Activated T-cell treated with anti-CD3 and anti-CD28 coated beads for 48 hours (primary cell): Measurements from ENCODE around the gene GOLGA5.
"Not testable (repeated sequence)": the region's sequence is repeated elsewhere in the genome, so short reads cannot be mapped to it uniquely, and the experiment has no call there.

Source experiments
- DNase-seq: peaks from one replicate; pipeline ENCODE4 v3.0.0-alpha.2; 2020; ENCODE audit warnings: low read depth

GOLGA5 gene

DNA sequence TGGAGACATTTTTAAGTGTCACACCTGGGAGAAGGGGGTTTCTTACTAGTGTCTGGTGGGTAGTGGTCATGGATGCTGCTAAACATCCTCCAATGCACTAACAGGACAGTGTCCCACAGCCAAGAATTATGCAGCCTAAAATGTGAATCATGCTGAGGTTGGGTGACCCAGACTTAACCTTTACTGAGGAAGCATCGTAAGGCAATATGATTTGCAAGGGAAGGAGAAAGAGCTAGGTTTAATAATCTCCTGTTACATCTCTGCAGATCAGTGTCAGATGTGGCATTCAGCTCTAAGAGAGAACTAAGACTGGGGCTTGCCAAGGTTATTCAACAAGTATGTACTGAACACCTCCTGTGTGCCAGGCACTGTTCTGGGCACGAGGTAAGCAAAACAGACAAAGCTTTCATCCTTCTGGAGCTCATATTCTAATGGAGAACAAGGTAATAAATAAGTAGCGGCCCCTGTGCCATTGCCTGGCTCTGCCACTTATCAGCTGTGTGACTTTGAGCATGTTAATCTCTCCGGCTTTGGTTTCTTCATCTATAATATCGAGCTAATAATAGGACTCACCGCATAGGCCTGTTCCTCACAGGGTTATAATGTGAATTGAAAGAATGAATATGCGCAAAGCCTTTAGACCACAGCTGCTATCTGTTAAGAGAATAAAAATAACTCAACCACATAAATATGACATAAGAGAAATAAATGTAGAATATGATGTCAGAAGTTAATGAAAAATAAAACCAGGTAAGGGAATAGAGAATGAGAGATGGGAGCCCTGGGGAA is 13.5 kb upstream of the GOLGA5 start:
- DNase-seq, result no peak

DNA sequence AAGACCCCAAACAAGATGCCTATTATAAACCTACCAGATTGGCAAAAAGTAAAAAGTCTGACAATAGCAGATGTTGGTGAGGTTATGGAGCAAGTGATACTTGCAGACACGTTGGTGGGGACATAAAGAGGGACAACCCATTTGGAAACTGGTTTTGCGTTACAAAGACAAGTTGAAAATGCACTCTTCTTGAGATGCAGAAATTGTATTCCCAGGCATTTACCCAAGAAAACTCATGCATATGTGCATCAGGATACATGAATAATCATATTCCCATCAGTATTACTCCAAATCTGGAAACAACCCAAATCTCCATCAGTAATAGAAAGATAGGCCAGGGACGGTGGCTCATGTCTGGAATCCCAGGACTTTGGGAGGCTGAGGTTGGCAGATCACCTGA is 12.8 kb upstream of the GOLGA5 start:
- no peak for DNase-seq

DNA sequence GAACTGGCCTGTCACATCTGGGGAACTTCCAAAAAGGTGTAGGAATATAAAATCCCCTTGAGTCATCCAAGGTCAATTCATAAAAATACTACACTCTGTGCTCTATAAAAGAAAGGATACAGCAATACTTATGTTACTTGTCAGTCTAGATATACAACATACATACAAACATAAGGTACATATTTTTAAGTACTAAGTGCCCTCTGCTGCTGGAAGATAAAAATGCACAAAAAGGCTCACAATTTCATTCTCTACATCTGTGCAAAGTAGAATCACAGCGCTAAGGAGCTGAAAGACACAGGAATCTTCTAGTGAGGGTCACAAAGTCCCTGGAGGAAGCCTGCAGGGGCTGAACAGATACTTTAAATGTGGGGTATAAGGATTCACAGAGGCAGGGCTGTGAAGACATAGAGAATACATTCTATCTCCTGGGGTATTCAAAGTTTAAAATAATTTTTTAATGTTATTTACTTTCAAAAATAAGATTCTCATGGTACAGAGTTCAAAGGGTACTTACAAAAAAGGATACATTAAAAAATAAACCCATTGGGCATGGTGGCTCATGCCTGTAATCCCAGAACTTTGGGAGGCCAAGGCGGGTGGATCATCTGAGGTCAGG is 10.2 kb upstream of the GOLGA5 start:
- DNase-seq, result no peak

GRCh38 chr14:92785667-92786426 is 8.3 kb upstream of the GOLGA5 start:
- DNase-seq, result no peak

DNA sequence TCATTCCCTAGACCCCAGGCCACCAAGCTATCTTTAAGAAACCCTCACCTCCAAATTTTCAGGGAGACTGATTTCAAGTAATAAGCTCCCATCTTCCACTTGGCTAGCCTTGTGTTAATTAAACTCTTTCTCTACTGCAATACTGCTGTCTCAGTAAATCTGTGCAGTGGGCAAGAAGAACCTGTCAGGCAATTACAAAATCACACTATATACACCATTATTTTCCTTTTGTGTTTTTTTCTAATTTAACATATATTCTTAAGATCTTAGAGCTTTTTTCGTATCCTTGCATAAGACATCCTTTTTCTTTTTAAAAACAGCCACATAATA is 7.7 kb upstream of the GOLGA5 start:
- no peak for DNase-seq

DNA sequence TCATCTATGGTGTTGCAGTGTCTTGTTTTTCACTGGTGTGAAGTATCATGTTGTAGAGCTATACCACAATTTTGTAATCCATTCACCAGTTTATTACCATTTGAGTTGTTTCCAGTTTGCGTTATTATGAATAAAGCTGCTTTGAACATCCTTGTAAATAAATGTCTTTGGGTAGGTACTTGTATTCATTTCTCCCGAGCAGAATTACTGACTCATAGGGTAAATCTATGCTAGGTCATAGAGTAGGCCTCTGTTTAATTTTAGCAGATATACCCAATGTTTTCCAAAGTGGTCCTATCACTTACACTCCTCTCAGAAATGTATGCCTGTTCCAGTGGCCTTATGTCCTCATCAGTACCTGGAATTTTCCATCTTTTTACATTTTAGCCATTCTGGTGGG is 6.6 kb upstream of the GOLGA5 start:
- DNase-seq, result no peak

- no peak for DNase-seq
These were observed 4.5 kb upstream of the GOLGA5 start for GRCh38 chr14:92789457-92790089.

DNA sequence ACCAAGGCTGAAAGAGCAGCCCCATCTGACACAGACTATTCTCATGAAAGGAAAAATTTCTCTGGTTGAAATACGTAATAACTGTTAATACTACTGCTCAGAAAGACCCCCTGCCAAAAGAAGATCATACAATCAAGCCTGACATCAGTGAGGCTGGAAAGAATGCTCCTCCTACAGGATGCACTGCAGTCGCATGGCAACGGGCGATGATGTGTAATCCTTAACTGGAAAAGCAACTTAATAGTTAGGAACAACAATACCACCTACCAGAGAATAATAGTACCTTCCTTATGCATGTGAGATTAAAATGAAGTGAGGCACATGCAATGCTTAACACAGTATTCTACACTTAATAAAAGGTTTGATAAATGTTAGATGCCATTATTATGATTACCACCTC is 1.2 kb upstream of the GOLGA5 start:
- no peak for DNase-seq

- no peak for DNase-seq
These were observed 439 bp downstream of the GOLGA5 start for GRCh38 chr14:92794547-92794941.

DNA sequence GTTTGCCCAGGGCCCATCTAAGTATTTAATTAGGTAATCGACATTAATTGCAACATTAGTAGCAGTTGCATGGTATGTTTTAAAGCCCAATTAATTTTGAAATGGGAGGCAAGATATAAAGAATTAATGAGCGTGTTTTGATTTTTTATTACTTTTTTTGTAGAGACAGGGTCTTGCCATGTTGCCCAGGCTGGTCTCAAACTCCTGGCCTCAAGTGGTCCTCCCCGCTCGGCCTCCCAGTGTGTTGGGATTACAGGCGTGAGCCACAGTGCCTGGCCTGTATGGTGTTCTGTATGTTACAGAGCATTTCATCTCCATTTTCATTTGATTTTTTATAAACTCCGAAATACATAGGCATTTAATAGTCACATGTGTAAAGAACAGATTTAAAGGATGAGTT is 856 bp downstream of the GOLGA5 start:
- DNase-seq, result no peak

DNA sequence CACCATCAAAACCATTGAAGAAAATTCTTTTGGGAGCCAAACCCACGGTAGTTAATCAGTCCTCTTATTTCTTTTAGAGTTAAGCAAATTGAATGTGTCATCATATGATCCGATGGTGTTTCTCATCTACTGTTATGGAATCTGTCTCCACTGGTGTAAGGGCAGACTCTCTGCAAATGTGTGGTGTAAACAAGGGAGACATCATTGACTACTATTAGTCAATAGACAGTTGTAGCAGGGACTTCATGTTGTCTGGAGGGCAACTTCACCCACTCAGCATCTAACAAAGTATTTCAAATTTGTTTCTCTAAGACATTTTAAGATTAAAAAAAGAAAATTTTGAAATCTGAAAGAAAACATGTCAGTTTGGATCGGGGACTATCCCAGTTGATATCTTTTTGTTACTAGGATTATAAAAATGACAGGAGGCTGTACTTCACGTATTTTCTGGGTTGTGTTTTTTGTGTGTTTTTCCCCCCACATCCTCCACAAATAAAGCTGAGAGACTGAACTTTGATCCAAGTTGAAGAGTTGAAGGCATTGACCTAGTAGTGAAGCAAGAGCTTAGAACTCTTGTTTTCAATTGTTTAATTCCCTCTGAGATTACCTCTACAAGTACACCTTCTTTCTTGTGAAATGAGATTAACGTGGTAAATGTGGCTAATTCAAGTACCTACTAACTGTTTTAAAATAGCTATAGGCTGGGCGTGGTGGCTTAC is 4.0 kb downstream of the GOLGA5 start:
- no peak for DNase-seq

GRCh38 chr14:92798811-92799210 is 4.7 kb downstream of the GOLGA5 start:
- DNase-seq, result no peak

GRCh38 chr14:92800012-92800411 is 5.9 kb downstream of the GOLGA5 start:
- DNase-seq, result no peak

DNA sequence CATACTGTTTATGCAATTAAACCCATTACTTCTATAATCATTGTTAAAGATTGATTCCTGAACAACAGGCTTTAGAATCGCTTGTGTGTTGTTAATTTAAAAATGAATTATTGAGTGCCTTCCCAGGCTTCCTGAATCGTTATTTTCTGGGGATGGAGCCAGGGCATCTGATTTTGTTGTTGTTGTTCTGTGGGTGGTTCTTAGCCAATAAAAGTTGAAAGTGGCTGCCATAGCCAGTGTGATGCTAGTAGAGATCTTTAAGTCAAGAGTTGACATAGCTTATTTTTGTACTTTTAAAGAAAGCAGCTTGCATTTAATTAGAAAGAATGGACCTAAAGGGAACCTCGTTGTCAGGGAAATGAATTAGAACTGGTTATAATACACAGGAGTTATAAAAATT is 6.4 kb downstream of the GOLGA5 start:
- no peak for DNase-seq

GRCh38 chr14:92801917-92802316 is 7.8 kb downstream of the GOLGA5 start:
- DNase-seq, result no peak

DNA sequence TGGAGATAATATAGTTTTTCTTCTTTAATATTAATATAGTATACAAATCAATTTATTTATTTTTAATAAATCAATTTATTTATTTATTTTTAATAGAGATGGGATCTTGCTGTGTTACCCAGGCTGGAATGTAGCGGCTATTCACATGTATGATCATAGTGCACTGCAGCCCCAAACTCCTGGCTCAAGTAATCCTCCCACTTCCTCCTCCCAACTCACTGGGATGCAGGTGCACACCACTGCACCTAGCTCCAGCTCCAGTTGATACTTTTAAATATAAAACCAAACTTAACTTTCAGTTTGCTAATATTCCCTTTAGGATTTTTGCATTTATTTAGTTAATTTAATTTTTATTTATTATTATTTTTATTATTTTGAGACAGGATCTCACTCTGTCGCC is 8.6 kb downstream of the GOLGA5 start:
- no peak for DNase-seq

DNA sequence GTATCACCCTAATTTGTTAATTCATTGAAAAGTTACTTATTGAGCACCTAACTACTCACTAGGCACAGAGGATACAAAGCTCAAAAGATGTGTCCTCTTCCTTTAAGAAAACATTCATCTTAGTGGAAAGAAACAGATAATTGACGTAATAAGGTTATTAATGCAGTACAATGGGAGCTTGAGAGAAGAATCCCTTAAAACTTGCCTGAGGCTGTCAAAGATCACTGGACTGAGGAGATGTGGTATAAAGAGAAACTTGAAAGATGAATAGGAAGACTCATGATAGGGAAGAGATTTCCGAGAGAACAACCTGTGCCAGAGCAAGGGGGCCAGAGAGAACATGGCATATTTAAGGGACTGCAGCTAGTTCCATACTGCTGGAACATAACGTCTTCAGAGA is 19.1 kb downstream of the GOLGA5 start:
- no peak for DNase-seq

DNA sequence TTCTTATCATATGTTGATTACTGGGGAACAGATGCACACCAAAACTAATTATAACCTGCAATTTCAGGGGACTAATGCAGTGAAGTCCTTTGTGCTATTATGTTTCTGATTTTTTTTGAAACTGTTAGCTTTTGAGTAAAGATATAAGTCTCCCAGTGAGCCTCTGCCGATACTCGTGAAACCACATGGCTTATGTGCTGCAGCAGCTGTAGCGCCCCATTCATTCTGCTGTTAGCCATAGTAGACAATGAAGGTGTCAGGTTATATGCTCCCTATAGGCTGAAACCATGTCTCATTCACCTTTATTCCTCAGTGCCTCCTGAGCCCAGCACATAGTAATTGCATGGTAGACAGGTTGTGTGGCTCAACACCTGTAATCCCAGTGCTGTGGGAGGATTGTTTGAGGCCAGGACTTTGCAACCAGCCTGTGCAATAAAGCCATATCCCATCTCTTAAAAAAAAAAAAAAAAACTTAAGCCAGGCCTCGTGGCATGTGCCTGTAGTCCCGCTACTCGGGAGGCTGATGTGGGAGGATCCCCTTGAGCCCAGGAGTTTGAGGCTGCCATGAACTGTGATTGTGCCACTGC is 25.0 kb downstream of the GOLGA5 start:
- DNase-seq, result no peak

DNA sequence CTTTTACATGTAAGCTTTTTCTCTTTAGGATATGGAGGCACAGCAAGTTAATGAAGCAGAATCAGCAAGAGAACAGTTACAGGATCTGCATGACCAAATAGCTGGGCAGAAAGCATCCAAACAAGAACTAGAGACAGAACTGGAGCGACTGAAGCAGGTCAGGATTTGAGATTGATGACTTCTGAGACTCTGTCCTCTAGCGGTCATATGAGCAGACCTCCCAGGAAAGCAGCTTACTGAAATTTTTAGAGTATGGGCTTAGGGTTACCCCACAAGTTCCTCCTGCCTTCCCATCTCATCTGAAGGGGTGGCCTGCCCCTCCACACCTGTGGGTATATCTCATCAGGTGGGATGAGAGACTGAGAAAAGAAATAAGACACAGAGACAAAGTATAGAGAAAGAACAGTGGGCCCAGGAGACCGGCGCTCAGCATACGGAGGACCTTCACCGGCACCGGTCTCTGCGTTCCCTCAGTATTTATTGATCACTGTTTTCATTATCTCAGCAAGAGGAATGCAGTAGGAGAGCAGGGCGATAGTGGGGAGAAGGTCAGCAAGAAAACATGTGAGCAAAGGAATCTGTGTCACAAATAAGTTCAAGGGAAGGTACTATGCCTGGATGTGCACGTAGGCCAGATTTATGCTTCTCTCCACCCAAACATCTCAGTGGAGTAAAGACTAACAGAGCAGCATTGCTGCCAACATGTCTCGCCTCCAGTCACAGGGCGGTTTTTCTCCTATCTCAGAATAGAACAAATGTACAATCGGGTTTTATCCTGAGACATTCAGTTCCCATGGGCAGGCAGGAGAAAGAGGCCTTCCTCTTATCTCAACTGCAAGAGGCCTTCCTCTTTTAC is 25.8 kb downstream of the GOLGA5 start:
- not testable (repeated sequence) for DNase-seq

DNA sequence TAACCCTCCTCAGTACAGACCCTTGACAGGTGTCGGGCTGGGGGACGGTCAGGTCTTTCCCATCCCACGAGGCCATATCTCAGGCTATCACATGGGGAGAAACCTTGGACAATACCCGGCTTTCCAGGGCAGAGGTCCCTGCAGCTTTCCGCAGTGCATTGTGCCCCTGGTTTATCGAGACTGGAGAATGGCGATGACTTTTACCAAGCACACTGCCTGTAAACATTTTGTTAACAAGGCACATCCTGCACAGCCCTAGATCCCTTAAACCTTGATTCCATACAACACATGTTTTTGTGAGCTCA is 26.4 kb downstream of the GOLGA5 start:
- not testable (repeated sequence) for DNase-seq

GRCh38 chr14:92830902-92831301 is 36.8 kb downstream of the GOLGA5 start:
- DNase-seq, result no peak
